B cell (primary cell): ENCODE measurements around the gene PCDHA1.

Source experiments
- CTCF ChIP-seq: fragments of 200-600 bp; IDR thresholded peaks from one replicate; pipeline ENCODE4 v1.8.0; 2022; ENCODE audit warnings: antibody characterized with exemption, mild to moderate bottlenecking
- EZH2 ChIP-seq: IDR thresholded peaks from 2 replicates; pipeline ENCODE4 v1.6.1; 2012; ENCODE audit warnings: borderline replicate concordance, low read depth, mild to moderate bottlenecking, moderate library complexity, low read length; ENCODE audit not compliant: insufficient read depth, poor library complexity, severe bottlenecking

- no peak for TF ChIP-seq EZH2
- TF ChIP-seq CTCF = no peak
These were observed 215.5 kb downstream of the PCDHA1 start for GRCh38 chr5:141001446-141001843.
